ENCODE measurements around the gene HSD11B1L. TPM values are rescaled to one million over a fixed set of nuclear protein-coding genes. Genes with fewer than 3 reads are reported as not detected.
"Not testable (repeated sequence)": the region's sequence is repeated elsewhere in the genome, so short reads cannot be mapped to it uniquely, and the experiment has no call there.

Gene HSD11B1L
- total RNA-seq, 4 donors from 2014 or later = 7.3 to 30.4 (median 15.8) TPM

- H3K4me3 ChIP-seq (replicated peaks in 1 of 3) = no peak overlapping the region
- no peaks in the 10 kb centered on the region for H3K27me3 ChIP-seq
- no peak for TF ChIP-seq POLR2A (IDR thresholded peaks at IDR 0.05)
- TF ChIP-seq, protein P1, sequence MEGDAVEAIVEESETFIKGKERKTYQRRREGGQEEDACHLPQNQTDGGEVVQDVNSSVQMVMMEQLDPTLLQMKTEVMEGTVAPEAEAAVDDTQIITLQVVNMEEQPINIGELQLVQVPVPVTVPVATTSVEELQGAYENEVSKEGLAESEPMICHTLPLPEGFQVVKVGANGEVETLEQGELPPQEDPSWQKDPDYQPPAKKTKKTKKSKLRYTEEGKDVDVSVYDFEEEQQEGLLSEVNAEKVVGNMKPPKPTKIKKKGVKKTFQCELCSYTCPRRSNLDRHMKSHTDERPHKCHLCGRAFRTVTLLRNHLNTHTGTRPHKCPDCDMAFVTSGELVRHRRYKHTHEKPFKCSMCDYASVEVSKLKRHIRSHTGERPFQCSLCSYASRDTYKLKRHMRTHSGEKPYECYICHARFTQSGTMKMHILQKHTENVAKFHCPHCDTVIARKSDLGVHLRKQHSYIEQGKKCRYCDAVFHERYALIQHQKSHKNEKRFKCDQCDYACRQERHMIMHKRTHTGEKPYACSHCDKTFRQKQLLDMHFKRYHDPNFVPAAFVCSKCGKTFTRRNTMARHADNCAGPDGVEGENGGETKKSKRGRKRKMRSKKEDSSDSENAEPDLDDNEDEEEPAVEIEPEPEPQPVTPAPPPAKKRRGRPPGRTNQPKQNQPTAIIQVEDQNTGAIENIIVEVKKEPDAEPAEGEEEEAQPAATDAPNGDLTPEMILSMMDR (IDR thresholded peaks at IDR 0.05) = no peak
- H3K4me1 ChIP-seq = no peaks in the 10 kb centered on the region
- no peak for DNase-seq
- intact Hi-C loops (cut with DNase I) = loop anchor here (10.0 kb wide), 1 partner anchor 74 kb away; the partner anchor contains the start of genes SAFB and SAFB2
- peaks cover 45 to 61% of the 10 kb centered on the region in 2 donors for H3K36me3 ChIP-seq
- H3K9me3 ChIP-seq = no peaks in the 10 kb centered on the region
- 95% methylated on average over 29 to 32 of the region's 38 CpGs for WGBS, 2 donors
- H3K27ac ChIP-seq = no peak overlapping the region
Observed at GRCh38 chr19:5698635-5699422, 18.0 kb downstream of the HSD11B1L start.

- DNase-seq = no peak
- WGBS, 2 donors = 96 to 97% methylated on average over 9 to 16 of the region's 22 CpGs
- H3K36me3 ChIP-seq = peaks cover 37 to 58% of the 10 kb centered on the region in 2 donors
Observed at GRCh38 chr19:5700455-5701092, 19.7 kb downstream of the HSD11B1L start.

DNA sequence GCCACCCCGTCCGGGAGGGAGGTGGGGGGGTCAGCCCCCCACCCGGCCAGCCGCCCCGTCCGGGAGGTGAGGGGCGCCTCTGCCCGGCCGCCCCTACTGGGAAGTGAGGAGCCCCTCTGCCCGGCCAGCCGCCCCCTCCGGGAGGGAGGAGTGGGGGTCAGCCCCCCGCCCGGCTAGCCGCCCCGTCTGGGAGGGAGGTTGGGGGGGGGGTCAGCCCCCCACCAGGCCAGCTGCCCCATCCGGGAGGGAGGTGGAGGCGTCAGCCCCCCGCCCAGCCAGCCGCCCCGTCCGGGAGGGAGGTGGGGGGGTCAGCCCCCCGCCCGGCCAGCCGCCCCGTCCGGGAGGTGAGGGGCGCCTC lies 21.2 kb downstream of the HSD11B1L start:
- H3K9me3 ChIP-seq; H3K27ac ChIP-seq; DNase-seq; H3K4me3 ChIP-seq (replicated peaks in 1 of 3); H3K27me3 ChIP-seq; H3K4me1 ChIP-seq; intact Hi-C loops (cut with DNase I): not testable (repeated sequence)
- WGBS, 2 donors = 100% methylated on average over 2 of the region's 28 CpGs; no CpG with 5 or more reads in 1 of the 2 donors
- H3K36me3 ChIP-seq = peaks cover 40 to 61% of the 10 kb centered on the region in 2 donors

More at GRCh38 chr19:5700455-5701092, 19.7 kb downstream of the HSD11B1L start:
- Histone ChIP-seq H3K27ac (no peak overlapping the region), H3K27me3 (no peaks in the 10 kb centered on the region), H3K4me1 (no peaks in the 10 kb centered on the region), H3K4me3 (replicated peaks in 1 of 3) (no peak overlapping the region), H3K9me3 (no peaks in the 10 kb centered on the region)
- TF ChIP-seq POLR2A (IDR thresholded peaks at IDR 0.05) = no peak
- TF ChIP-seq, protein P1 (IDR thresholded peaks at IDR 0.05) = no peak
- intact Hi-C loops (cut with DNase I) = no loop called here

DNA sequence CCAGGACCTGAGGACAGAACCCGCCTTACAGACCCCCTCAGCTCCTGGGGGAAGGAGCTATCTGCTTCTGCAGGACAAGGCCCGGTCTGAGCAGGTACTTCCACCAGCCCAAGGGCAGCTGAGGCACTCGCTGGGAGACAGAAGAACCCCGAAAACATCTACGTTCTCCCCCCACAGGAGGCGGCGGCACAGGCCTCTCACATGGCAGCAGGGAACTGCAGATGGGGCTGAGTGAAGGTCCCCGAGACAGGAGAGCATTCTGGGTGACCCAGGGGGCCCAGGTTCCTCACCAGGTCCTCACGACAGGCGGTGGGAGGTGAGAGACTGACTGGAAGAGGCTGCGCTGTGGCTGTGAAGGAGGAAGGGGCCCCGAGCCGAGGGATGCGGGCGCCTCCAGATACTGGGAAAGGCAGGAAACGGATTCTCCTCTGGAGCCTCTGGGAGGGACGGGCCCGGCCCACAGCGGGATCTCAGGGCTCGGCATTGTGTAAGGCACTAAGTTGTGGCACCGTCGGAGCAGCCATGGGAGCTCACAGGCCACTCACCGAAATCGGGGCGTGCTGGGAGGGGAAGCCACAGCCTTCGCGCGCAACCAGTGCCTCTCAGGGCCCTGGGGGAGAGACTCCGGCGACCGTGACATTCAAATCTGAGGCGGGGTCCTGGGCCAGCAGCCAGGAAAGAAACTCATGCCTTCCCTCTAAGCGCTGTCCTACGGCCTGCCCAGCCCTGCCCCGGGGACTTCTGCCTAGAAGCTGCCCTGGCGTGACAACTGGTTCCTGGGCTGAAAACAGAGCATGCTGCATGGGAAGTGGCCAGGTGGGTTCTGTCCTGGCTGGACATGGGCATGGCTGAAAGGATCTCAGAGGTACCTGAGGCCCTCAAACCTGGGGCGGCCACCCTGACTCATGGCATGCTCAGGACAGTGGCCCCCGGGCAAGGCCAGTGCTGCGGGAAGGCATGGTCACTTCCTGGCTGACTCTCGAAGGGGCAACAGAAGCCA lies 23.3 kb downstream of the HSD11B1L start:
- TF ChIP-seq POLR2A (IDR thresholded peaks at IDR 0.05) = no peak
- TF ChIP-seq, protein P1 (IDR thresholded peaks at IDR 0.05) = no peak
- Histone ChIP-seq H3K9me3 (no peaks in the 10 kb centered on the region), H3K36me3 (peaks cover 46 to 65% of the 10 kb centered on the region in 2 donors), H3K4me1 (no peaks in the 10 kb centered on the region), H3K27me3 (no peaks in the 10 kb centered on the region), H3K27ac (no peak overlapping the region), H3K4me3 (replicated peaks in 1 of 3) (no peak overlapping the region)
- WGBS, 2 donors = 95 to 96% methylated on average over 29 to 35 of the region's 40 CpGs
- intact Hi-C loops (cut with DNase I) = no loop called here
- no peak for DNase-seq

GRCh38 chr19:5705552-5705951 lies 24.7 kb downstream of the HSD11B1L start:
- Histone ChIP-seq H3K4me3 (replicated peaks in 1 of 3) (no peak overlapping the region), H3K4me1 (no peaks in the 10 kb centered on the region), H3K27ac (no peak overlapping the region), H3K9me3 (no peaks in the 10 kb centered on the region), H3K36me3 (peaks cover 51 to 59% of the 10 kb centered on the region in 2 donors), H3K27me3 (no peaks in the 10 kb centered on the region)
- DNase-seq = no peak
- TF ChIP-seq, protein P1 (IDR thresholded peaks at IDR 0.05) = no peak
- TF ChIP-seq POLR2A (IDR thresholded peaks at IDR 0.05) = no peak
- 76 to 91% methylated on average over 7 to 15 of the region's 16 CpGs for WGBS, 2 donors
- intact Hi-C loops (cut with DNase I) = no loop called here
